Mesothelial cell of epicardium (in vitro differentiated cells): ENCODE results near the gene AKIRIN2. TPM values are rescaled to one million over a fixed set of nuclear protein-coding genes. Genes with fewer than 3 reads are reported as not detected.
A peak's percentile ranks its signal among the peaks of the same experiment; 100 is the strongest.

ENCODE experiments used
- DNase-seq, 2 experiments: peaks; one replicate each; pipeline ENCODE4 v3.0.0; 2021; ENCODE audit warnings: low spot score in 2 of 2; ENCODE audit not compliant: unreplicated experiment in 2 of 2
- H3K27ac Mint-ChIP-seq: 2 replicates; pipeline ENCODE4 v1.8.0; 2021; ENCODE audit warnings: mixed read lengths
- H3K27me3 Mint-ChIP-seq: 2 replicates; pipeline ENCODE4 v1.8.0; 2021; ENCODE audit warnings: low read depth, mixed read lengths
- H3K36me3 Mint-ChIP-seq: 2 replicates; pipeline ENCODE4 v1.8.0; 2021; ENCODE audit warnings: mixed read lengths
- H3K4me1 Mint-ChIP-seq: 2 replicates; pipeline ENCODE4 v1.8.0; 2021; ENCODE audit warnings: mixed read lengths
- H3K4me3 Mint-ChIP-seq: 2 replicates; pipeline ENCODE4 v1.8.0; 2021; ENCODE audit warnings: mild to moderate bottlenecking, moderate library complexity, mixed read lengths
- H3K9me3 Mint-ChIP-seq: 2 replicates; pipeline ENCODE4 v1.8.0; 2021; ENCODE audit warnings: mixed read lengths
- total RNA-seq: library from RNA; stranded (reverse); gene quantifications from 3 replicates; pipeline ENCODE4 v1.2.1, GENCODE V29; 2021
- TF ChIP-seq, protein P1 (sequence below): fragments of 200-600 bp; sonication (generic); IDR thresholded peaks from one replicate; pipeline ENCODE4 v1.5.0; 2021; ENCODE audit warnings: antibody characterized with exemption; ENCODE audit not compliant: unreplicated experiment

The AKIRIN2 gene
- total RNA-seq, 1 donor from 2014 or later: 88.1 TPM

DNA sequence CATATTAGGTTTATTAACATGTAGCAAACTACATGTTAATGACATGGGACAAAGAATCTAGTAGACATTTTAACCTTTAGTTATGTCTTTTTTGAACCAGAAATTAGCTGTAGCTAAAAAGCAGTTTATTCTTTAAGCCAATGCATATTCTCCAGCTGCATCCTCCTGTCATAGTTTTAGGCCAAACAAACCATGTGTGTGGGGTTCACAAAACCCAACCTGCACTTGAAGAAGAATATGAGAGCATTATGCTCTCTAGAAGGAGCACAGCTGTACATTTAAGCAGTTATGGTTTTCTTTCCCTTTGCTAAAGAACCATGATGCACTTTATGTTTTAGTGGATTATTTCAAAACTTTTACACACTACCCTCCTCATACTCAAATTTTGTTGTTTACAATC is 46.2 kb downstream of the AKIRIN2 start:
- H3K4me1 Mint-ChIP-seq: peaks cover 6% of the 10 kb centered on the region
- peaks cover 29% of the 10 kb centered on the region for H3K36me3 Mint-ChIP-seq
- no peak overlapping the region for H3K27ac Mint-ChIP-seq
- H3K9me3 Mint-ChIP-seq: no peaks in the 10 kb centered on the region
- no peaks in the 10 kb centered on the region for H3K27me3 Mint-ChIP-seq
- no peak for DNase-seq
- H3K4me3 Mint-ChIP-seq: no peak overlapping the region
- TF ChIP-seq, protein P1, sequence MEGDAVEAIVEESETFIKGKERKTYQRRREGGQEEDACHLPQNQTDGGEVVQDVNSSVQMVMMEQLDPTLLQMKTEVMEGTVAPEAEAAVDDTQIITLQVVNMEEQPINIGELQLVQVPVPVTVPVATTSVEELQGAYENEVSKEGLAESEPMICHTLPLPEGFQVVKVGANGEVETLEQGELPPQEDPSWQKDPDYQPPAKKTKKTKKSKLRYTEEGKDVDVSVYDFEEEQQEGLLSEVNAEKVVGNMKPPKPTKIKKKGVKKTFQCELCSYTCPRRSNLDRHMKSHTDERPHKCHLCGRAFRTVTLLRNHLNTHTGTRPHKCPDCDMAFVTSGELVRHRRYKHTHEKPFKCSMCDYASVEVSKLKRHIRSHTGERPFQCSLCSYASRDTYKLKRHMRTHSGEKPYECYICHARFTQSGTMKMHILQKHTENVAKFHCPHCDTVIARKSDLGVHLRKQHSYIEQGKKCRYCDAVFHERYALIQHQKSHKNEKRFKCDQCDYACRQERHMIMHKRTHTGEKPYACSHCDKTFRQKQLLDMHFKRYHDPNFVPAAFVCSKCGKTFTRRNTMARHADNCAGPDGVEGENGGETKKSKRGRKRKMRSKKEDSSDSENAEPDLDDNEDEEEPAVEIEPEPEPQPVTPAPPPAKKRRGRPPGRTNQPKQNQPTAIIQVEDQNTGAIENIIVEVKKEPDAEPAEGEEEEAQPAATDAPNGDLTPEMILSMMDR: no peak

DNA sequence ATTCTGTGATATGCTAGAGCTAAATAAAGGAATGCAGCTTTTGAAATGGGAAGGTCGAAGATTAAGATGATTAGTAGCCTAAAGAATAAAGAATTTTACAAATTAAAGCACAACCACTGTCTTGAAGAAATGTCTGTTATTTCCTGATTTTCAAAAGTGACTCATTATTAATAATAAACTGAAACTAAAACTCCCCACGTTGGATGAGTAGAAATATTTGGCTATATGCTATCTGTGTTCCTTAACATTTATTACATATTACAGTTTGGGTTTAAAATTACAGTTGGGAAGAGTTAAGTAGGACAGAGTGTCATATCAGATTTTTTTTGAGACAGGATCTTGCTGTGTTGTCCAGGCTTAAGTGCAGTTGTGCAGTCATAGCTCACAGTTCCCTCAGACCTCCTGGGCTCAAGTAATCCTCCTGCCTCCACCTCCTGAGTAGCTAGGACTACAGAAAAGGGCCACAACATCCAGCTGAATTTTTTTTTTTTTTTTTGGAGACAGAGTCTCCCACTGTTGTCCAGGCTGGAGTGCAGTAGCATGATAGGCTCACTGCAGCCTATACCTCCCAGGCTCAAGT is 47.1 kb downstream of the AKIRIN2 start:
- peaks cover 28% of the 10 kb centered on the region for H3K36me3 Mint-ChIP-seq

DNA sequence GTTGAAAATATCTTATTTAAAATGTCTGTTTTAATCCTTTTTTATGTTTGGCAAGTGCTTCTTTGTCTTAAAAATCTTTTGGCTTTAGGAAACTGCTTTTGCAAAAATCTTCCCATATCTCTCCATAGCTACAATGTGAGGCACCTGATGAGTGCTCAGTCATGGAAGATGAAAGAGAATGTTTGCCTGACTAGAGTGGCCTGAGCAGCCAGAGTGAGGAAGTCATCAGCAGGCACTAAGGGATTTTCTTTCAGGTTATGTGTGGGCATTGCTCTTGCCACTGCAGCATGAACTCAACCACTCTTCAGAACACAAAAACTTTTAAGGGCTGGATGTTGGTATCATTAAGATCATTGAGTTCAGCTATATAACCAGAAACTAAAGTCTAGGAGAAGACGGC is 47.9 kb downstream of the AKIRIN2 start:
- TF ChIP-seq, protein P1: no peak
- Mint-ChIP-seq H3K4me3 (no peak overlapping the region), H3K36me3 (peaks cover 28% of the 10 kb centered on the region), H3K27ac (no peak overlapping the region), H3K9me3 (no peaks in the 10 kb centered on the region), H3K4me1 (peaks cover 6% of the 10 kb centered on the region), H3K27me3 (no peaks in the 10 kb centered on the region)
- DNase-seq: no peak

More for the DNA sequence above, 47.1 kb downstream of the AKIRIN2 start:
- DNase-seq: no peak
- TF ChIP-seq, protein P1: no peak
- Mint-ChIP-seq H3K4me3 (no peak overlapping the region), H3K9me3 (no peaks in the 10 kb centered on the region), H3K27me3 (no peaks in the 10 kb centered on the region), H3K27ac (no peak overlapping the region), H3K4me1 (peaks cover 6% of the 10 kb centered on the region)

DNA sequence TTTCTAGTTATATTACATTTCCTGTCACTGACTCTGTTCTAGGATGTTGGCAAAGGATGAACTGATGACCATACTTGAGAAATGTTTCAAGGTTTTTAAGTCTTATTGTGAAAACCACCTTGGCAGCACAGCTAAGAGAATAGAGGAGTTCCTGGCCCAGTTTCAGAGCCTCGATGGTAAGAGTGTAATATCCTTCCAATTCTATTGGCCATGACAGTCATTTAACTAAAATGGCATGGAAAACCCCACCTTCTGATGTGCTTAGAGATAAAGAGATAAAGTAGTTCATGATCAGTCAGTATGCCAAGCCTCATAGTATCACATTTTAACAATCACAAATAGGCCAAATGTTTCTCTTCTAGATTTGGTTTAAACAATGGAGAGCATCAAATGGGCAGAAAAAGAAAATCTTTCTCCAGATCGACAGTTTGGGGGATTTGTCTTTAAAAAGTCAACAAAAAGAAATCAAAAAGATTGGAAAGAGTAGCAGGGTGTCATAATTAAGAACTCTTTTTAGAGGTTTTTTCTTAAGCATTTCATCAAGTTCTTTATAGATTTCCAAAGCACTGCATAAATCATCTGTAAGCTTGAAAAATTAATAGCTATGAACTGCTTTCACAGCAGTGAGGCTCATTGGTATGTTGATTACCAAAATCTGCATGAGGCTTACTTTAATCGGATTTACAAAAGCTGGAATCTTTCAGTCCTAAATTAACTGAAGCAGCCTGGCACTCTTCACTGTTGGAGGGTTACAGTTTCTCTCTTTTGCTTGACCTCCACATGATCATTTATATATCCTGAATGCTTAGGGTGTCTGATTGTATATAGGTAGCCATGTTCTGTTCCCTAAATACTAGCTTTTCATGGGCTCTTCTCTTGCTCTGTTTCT is 48.7 kb downstream of the AKIRIN2 start:
- peaks cover under 1% of the 10 kb centered on the region for H3K4me1 Mint-ChIP-seq
- TF ChIP-seq, protein P1: no peak
- no peak overlapping the region for H3K4me3 Mint-ChIP-seq
- no peaks in the 10 kb centered on the region for H3K27me3 Mint-ChIP-seq
- H3K27ac Mint-ChIP-seq: no peak overlapping the region
- peaks cover 26% of the 10 kb centered on the region for H3K36me3 Mint-ChIP-seq
- no peaks in the 10 kb centered on the region for H3K9me3 Mint-ChIP-seq
- no peak for DNase-seq

DNA sequence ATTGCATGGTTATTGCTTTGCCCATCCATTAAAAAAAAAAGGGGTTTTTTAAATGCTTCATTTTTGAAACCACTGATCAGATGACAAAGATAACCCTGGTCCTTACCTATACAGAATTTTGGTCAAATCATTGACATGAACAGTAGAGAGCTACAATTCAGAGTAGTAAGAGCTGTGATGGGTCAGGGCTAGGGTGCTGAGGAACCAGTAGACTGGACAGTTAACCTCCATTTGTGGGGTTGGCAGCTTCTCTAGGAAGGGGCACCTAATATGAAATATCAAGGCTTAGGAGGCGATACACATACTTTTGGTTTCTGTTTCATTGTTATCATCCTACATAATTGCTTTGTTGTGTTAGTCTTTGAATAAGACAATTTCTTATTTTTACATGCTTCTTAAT is 57.0 kb downstream of the AKIRIN2 start:
- peaks cover 5% of the 10 kb centered on the region for H3K4me1 Mint-ChIP-seq
- TF ChIP-seq, protein P1: no peak
- H3K4me3 Mint-ChIP-seq: no peak overlapping the region
- H3K27ac Mint-ChIP-seq: peak overlapping the region; percentile 39
- DNase-seq: no peak
- peaks cover 6% of the 10 kb centered on the region for H3K36me3 Mint-ChIP-seq
- H3K9me3 Mint-ChIP-seq: no peaks in the 10 kb centered on the region
- H3K27me3 Mint-ChIP-seq: no peaks in the 10 kb centered on the region
